Mammary epithelial cell (primary cell): Measurements from ENCODE around the gene IL1R2.

Experiments
- CTCF ChIP-seq, 2 donors: IDR thresholded peaks in 1 of 2; conservative IDR thresholded peaks in 1 of 2; 2 replicates each; pipeline ENCODE4 v1.5.1; 2011 to 2012; ENCODE audit warnings: inconsistent platforms in 2 of 2, low read length in 2 of 2, mild to moderate bottlenecking in 2 of 2, control low read depth in 1 of 2, low read depth in 1 of 2; ENCODE audit not compliant: insufficient read depth in 1 of 2; ENCODE audit errors: extremely low read depth in 1 of 2
- EZH2 ChIP-seq: IDR thresholded peaks from 2 replicates; pipeline ENCODE4 v1.6.1; 2012; ENCODE audit warnings: low read length, inconsistent platforms, borderline replicate concordance

- TF ChIP-seq CTCF (conservative IDR thresholded peaks at IDR 0.05 in 1 of 2, IDR thresholded peaks at IDR 0.05 in 1 of 2; ENCODE audit: extremely low read depth in 1 of 2, insufficient read depth in 1 of 2, low read depth in 1 of 2, low read length in 2 of 2), result no peak
- no peak for TF ChIP-seq EZH2
Observed at GRCh38 chr2:102044967-102045489, 53.3 kb downstream of the IL1R2 start.
